OCI-LY7 (cell line): ENCODE measurements around the gene ANKRD34A. TPM values are rescaled to one million over a fixed set of nuclear protein-coding genes. Genes with fewer than 3 reads are reported as not detected.
A peak's percentile ranks its signal among the peaks of the same experiment; 100 is the strongest.

Source experiments
- BruUV-seq: library from RNA; stranded (reverse); fragments of 400-500 nt; replicated peaks from 2 replicates; lab custom pipeline; 2021; lab: Mats Ljungman, UMichigan
- CTCF ChIA-PET: fragments of 300-600 bp; sonication (Branson Sonifier 250); formaldehyde crosslinking; loops from one replicate; lab custom pipeline; 2022; ENCODE audit warnings: antibody characterized with exemption; ENCODE audit not compliant: unreplicated experiment; lab: Charles Lee
- POLR2A ChIA-PET: fragments of 300-600 bp; sonication (Branson Sonifier 250); formaldehyde crosslinking; loops from one replicate; lab custom pipeline; 2022; ENCODE audit warnings: antibody characterized with exemption; lab: Charles Lee
- DNase-seq: peaks from one replicate; pipeline ENCODE4 v3.0.0-alpha.2; 2015; ENCODE audit warnings: low spot score
- H2AFZ ChIP-seq: fragments of 200-600 bp; sonication (generic), shearing (Covaris generic); 2 replicates; pipeline ENCODE4 v1.6.1; 2014; ENCODE audit warnings: mild to moderate bottlenecking, antibody characterized with exemption, low read length, moderate library complexity
- H3K27ac ChIP-seq: fragments of 200-600 bp; sonication (generic); 2 replicates; pipeline ENCODE4 v1.5.1; 2014; ENCODE audit warnings: mixed run types, low read depth, mild to moderate bottlenecking, moderate library complexity, low read length, inconsistent platforms; ENCODE audit not compliant: poor library complexity, severe bottlenecking
- H3K36me3 ChIP-seq: fragments of 200-600 bp; sonication (generic); 2 replicates; pipeline ENCODE4 v1.6.1; 2014; ENCODE audit warnings: mild to moderate bottlenecking, antibody characterized with exemption, low read length, moderate library complexity, mixed read lengths; ENCODE audit not compliant: insufficient read depth
- H3K4me1 ChIP-seq: fragments of 200-600 bp; sonication (generic); 2 replicates; pipeline ENCODE4 v1.5.1; 2014; ENCODE audit warnings: mild to moderate bottlenecking, low read length; ENCODE audit not compliant: insufficient read depth, poor library complexity, severe bottlenecking
- H3K4me2 ChIP-seq: fragments of 200-600 bp; sonication (generic); 2 replicates; pipeline ENCODE4 v1.6.1; 2014; ENCODE audit warnings: mild to moderate bottlenecking, low read length
- H3K4me3 ChIP-seq: fragments of 200-600 bp; sonication (generic); 2 replicates; pipeline ENCODE4 v1.5.1; 2014; ENCODE audit warnings: mild to moderate bottlenecking, low read depth, low read length; ENCODE audit not compliant: poor library complexity, severe bottlenecking
- H3K79me2 ChIP-seq: fragments of 200-600 bp; sonication (generic); 2 replicates; pipeline ENCODE4 v1.6.1; 2016; ENCODE audit warnings: low read depth, mild to moderate bottlenecking, low read length, moderate library complexity, mixed read lengths; ENCODE audit not compliant: insufficient read depth
- H3K9me2 ChIP-seq: fragments of 200-600 bp; sonication (generic); 2 replicates; pipeline ENCODE4 v1.6.1; 2016; ENCODE audit warnings: mild to moderate bottlenecking, low read length, mixed read lengths; ENCODE audit not compliant: insufficient read depth
- H3K9me3 ChIP-seq: fragments of 200-600 bp; sonication (generic); 2 replicates; pipeline ENCODE4 v1.6.1; 2014; ENCODE audit warnings: mild to moderate bottlenecking, mixed run types, low read length, mixed read lengths
- H4K20me1 ChIP-seq: fragments of 200-600 bp; sonication (generic); 2 replicates; pipeline ENCODE4 v1.6.1; 2014; ENCODE audit warnings: mild to moderate bottlenecking, antibody characterized with exemption, low read length, moderate library complexity, mixed read lengths; ENCODE audit not compliant: insufficient read depth
- CTCF ChIP-seq: fragments of 200-600 bp; sonication (generic); conservative IDR thresholded peaks from 2 replicates; pipeline ENCODE4 v1.5.1; 2014; ENCODE audit warnings: mild to moderate bottlenecking, antibody characterized with exemption, low read length, moderate library complexity, mixed read lengths
- EZH2phosphoT487 ChIP-seq: fragments of 200-600 bp; sonication (generic); IDR thresholded peaks from 2 replicates; pipeline ENCODE4 v1.6.1; 2018; ENCODE audit warnings: low read depth, borderline replicate concordance, mild to moderate bottlenecking, mixed run types, antibody characterized with exemption, low read length, moderate library complexity, mixed read lengths
- intact Hi-C: fragments of 100-400 bp; cut with micrococcal nuclease; formaldehyde crosslinking; loops from one replicate; pipeline ENCODE4 v1.10.0; 2022; ENCODE audit not compliant: unreplicated experiment
- total RNA-seq, 2 experiments: library from RNA; depleted of rRNA in 1 of 2; stranded (reverse); fragments of >200 nt in 1 of 2; shearing (Covaris generic) in 1 of 2; gene quantifications; 2 replicates each; pipeline ENCODE4 v1.2.3, GENCODE V29; 2014 to 2022

ANKRD34A gene
- total RNA-seq, 2 experiments from 2014 or later = 1.9 to 4.8 TPM

DNA sequence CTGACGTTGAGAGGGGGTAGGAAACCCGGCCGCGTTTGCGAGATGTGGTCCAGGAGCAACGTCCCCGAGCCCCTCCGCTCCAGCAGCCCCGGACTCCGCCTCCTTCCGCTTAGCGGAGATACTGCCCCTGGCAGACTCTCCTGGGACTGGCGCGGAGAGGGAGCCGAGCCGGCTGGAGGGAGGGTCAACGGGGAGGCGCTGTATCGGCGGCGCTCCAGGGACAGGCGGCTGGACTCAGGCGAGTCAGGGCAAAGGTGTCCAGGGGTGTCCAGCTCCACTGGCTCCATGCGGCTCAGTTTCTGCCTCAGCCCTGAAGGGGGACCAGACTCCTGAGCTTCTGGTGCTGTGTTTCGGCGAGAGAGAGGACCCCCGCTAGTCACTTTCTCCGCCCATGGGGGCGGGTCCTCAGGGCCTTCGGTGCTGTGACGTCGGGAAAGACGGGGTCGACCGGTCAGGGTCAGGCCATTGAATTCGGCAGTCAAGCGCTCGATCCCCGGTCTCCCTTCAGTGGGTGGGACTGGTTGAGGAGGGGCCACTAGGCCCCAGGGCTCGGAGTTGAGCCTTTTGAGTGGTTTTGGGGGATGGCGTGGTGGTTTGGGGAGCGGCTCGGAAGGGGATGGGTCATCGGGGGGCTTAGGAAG is 3.8 kb downstream of the ANKRD34A start:
- intact Hi-C loops = no loop called here
- peaks cover 79% of the 10 kb centered on the region for H3K4me1 ChIP-seq
- ChIA-PET POLR2A (interaction anchor here (0.5 kb wide), 1 partner anchor 36 kb away, joined by 3 read pairs; the partner anchor contains the start of gene TXNIP), CTCF (no interaction called here)
- H3K9me3 ChIP-seq = no peaks in the 10 kb centered on the region
- H3K36me3 ChIP-seq = no peaks in the 10 kb centered on the region
- H3K79me2 ChIP-seq = peaks cover 21% of the 10 kb centered on the region; the same call in 1 of the 2 replicates
- no peaks in the 10 kb centered on the region for H3K9me2 ChIP-seq
- H3K27ac ChIP-seq = no peak overlapping the region
- no TSS peak for BruUV-seq
- peaks cover 3% of the 10 kb centered on the region; the same call in 1 of the 2 replicates for H4K20me1 ChIP-seq
- peak overlapping the region; percentile 9; the same call in 1 of the 2 replicates for H2AFZ ChIP-seq
- no peak for DNase-seq
- peak overlapping the region; percentile 96 for H3K4me2 ChIP-seq
- no peak for TF ChIP-seq CTCF
- peak overlapping the region; percentile 75 for H3K4me3 ChIP-seq

GRCh38 chr1:145959957-145960467 is 4.4 kb downstream of the ANKRD34A start:
- ChIA-PET POLR2A (interaction anchor here (0.5 kb wide), 1 partner anchor 36 kb away, joined by 3 read pairs; the partner anchor contains the start of gene TXNIP), CTCF (no interaction called here)
- H3K4me2 ChIP-seq = 0 out of 2 replicates have a peak overlapping the region, but pooled peaks have one; percentile 94

More at GRCh38 chr1:145959957-145960467, 4.4 kb downstream of the ANKRD34A start:
- Histone ChIP-seq H4K20me1 (peaks cover 3% of the 10 kb centered on the region; the same call in 1 of the 2 replicates), H3K9me2 (no peaks in the 10 kb centered on the region), H3K36me3 (no peaks in the 10 kb centered on the region), H3K27ac (no peak overlapping the region), H3K4me1 (peaks cover 78% of the 10 kb centered on the region), H3K79me2 (peaks cover 27% of the 10 kb centered on the region; the same call in 1 of the 2 replicates), H3K4me3 (no peak overlapping the region), H2AFZ (no peak overlapping the region), H3K9me3 (no peaks in the 10 kb centered on the region)
- no TSS peak for BruUV-seq
- no peak for DNase-seq
- no peak for TF ChIP-seq CTCF
- no peak for TF ChIP-seq EZH2phosphoT487
- intact Hi-C loops = loop anchor here (2.0 kb wide), 1 partner anchor 101 kb away; the partner anchor contains the start of gene PIAS3
